NCI-H2029 (cell line): ENCODE results near the gene FASN.
A peak's percentile ranks its signal among the peaks of the same experiment; 100 is the strongest.
"Not testable (repeated sequence)": the region's sequence is repeated elsewhere in the genome, so short reads cannot be mapped to it uniquely, and the experiment has no call there.

ENCODE experiments used
- DNase-seq: peaks from one replicate; lab custom pipeline; 2025; lab: John Stamatoyannopoulos, UW

Gene FASN

DNA sequence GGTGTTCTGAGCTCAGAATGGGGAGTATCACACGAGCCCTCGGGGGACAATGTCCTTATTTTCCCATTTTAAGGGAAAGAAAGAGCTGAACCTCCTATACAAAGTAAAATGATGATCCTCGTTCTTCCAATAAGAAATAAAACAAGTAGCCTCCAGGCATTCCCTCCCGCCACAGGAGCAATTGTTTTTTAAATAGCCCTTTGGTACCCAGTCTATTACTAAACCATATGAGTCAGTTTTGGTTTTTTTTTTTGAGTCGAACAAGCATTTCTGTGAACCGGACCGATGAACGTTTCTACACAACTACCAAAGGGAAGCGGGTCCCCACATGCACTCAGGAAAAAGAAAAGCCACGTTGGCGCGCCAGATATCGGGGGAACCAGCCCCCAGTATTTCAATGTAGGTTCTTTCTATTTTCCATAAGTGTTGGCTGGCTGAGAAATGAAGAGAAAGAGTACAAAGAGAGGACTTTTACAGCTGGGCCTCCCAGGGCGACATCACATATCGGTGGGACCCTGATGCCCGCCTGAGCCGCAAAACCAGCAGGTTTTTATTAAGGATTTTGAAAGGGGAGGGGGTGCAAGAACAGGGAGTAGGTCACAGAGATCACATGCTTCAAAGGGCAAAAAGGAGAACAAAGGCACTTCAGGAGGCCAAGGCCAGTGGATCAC is 56.8 kb downstream of the FASN start:
- DNase-seq: no peak

DNA sequence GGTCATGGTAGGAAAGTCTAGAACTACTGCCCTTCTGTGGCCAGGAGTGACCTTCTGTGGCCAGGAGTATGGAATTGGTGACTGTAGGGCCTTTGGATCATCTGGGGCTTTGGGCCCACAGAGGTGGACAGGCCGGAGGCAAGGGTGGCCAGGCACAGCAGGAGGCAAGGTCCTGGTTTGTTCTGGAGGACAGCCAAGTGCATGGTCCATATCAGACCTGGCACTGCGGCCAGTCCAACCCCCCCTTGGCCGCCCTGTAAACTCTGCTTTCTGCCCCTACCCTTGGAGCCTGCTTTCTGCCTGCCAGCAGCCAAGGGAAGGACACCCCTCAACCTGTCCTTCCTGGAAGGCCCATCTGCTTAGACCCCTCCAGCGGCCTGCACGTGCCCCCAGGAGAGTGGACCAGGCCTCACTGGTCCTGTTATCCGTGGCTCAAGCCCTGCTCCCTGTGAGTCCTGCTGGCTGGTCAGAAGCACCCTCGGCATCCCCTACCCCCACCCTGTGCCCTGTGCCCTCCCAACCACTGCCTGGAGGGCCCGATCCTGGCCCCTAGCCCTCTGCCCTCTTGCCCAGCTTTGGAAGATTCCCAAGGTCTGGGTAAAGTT is 58.2 kb downstream of the FASN start:
- DNase-seq: no peak

- not testable (repeated sequence) for DNase-seq
These were observed 59.1 kb downstream of the FASN start for GRCh38 chr17:82038796-82039409.

DNA sequence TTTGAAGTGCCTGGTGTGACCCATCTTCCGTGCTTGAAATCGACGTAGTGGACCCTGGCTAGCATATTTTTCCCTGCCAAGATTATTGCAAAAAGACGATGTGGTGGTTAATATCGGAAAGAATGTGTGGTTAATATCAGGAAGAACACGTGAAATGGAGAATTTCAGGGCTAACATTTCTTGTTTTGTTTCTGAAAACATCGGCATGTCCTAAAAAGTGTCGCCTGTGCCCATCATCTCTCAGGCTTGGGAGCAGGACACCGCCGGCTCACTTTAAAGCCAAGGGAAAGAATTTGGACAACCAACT is 60.2 kb downstream of the FASN start:
- no peak for DNase-seq

DNA sequence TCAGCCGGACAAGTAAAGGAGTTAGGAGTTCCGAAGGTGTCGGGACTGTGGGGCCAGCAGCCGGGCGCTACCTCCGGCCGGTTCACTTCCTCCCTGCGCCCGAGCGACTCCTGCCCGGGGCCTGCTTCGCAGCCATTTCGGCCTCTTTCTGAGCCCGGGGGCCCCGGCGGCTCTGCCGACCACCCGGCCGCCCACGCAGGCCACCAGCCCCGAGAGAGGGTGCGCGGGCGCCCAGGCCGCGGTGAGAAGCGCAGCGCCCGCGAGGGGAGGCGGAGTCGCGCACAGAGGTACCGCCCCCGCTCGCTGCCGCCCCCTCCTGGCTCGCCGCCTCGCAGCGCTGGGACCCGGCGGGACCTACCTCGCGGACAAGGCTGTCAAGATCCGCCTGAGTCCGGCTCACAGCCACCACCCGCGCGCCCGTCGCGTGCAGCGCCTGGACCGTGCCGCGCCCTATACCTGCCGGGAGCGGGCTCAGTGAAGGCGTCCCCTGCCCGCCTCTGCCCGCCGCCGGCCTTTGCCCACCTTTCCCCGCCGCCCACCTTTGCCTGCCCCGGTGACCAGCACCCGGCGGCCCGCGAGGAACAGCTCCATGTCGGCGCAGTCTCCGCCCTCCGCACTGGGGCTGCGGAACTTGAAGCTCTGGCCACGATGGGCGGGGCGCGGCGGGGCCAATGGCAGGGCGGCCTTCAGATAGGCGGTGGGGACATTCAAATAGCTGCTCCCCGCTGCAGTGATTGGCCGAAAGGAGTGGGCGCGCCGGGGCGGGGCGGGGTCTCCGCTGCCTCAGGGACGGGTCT is 60.7 kb downstream of the FASN start, which contains the start of gene DCXR:
Gene DCXR (minus strand): TSS at position 606 of the 797 bp plus-strand sequence. CDS start 15 bp downstream, at position 591.
- DNase-seq: peak; percentile 88

DNA sequence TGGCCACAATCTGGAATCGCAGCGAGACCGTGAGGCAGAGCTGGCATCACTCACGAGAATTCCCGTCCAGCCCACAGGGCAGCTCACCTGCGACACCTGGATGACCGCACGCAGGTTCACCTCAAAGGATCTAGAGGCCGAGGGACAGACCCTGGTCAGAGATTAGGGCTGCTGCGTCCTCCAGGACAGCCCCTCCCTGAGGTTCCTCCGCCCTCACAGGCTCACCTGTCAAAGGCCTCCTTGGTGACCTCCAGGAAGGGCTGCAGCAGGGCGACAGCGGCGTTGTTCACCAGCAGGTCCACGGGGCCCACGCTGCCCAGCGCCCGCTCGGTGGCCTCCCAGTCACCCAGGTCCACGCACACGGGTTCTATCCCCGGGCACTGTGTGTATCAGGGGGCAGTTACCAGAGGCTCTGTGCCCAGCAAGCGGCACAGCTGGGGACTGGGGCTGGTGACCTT is 61.4 kb downstream of the FASN start:
- DNase-seq: no peak

DNA sequence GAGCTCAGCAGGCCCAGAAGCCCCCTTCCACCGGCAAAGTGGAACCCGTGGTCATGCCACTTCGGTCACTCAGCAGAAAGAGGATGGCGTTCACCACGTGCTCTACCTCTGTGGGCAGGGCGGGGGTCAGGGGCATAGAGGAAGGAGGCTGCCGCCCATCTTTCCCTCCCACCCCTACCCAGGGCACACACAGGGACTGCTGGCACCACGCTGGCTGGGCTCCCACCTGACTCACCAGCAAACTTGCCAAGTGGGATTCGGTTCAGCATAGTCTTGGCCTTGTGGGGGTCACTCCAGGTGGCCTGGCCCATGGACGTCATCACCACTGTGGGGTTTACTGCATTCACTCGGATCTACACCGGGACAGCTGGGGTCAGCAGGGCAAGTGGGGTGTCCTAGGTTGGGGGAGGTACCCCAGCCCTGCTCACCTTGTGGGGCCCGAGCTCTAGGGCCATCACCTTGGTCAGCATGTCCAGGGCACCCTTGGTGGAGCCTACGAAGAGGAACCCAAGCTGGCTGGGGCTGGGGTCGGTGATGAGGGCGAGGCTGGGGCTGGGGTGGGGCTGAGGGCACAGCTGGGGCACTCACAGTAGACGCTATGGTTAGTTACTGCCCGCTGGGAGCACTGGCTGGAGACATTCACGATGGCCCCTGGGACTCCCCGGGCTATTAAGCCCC is 61.9 kb downstream of the FASN start:
- no peak for DNase-seq

DNA sequence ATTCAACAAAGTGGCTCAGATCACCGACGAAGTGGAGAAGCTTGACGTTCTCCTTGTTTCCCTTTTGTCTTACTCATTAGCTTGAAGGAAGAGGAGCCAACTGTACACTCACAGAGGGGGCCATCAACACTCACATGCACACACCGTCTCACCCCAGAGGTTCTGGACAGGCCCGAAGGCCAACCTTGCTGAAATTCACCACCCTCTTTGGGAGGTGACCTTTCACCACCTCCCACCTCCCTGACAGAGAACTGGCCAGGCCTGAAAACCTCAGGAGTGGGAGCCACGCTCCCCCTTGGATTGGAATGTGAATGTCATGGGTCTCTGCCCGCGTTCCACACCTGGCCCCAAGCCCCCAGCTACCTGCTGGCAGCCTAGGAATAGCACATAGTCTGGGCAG is 62.5 kb downstream of the FASN start:
- DNase-seq: no peak

DNA sequence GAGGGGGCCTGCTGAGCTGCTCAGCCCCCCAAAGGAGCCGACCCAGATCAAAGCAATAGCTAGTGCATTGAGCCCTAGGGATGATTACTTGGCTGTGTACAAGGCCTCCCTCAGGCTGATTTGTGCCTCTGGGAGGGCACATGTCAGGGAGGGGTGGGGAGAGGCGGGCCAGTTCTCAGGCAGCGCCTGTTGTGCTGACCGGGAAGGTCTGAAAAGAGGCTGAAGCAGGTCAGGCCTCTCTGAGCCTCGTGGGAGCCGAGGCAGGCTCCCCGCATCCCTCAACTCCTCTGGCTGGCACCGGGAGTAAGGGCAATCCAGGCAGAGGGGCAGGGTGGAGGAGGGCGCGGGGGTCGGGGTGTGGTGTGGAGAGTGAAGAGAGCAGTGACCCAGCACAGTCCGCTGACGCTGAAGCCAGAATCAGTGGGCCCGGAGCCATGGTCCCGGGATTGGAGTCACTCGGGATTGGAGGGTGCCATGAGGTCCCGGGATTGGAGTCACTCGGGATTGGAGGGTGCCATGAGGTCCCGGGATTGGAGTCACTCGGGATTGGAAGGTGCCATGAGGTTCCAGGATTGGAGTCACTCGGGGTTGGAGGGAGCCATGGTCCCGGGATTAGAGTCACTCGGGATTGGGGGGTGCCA is 63.5 kb downstream of the FASN start:
- DNase-seq: no peak

GRCh38 chr17:82033359-82034085 is 64.5 kb downstream of the FASN start:
- DNase-seq: no peak

- peak; percentile 14 for DNase-seq
These were observed 66.0 kb downstream of the FASN start for GRCh38 chr17:82031885-82032627.

- no peak for DNase-seq
These were observed 66.6 kb downstream of the FASN start, which contains the start of gene RAC3 for GRCh38 chr17:82031303-82031884. Gene RAC3, plus strand, starts transcription at chr17:82031678. Its CDS starts 84 bp downstream, at chr17:82031762.

DNA sequence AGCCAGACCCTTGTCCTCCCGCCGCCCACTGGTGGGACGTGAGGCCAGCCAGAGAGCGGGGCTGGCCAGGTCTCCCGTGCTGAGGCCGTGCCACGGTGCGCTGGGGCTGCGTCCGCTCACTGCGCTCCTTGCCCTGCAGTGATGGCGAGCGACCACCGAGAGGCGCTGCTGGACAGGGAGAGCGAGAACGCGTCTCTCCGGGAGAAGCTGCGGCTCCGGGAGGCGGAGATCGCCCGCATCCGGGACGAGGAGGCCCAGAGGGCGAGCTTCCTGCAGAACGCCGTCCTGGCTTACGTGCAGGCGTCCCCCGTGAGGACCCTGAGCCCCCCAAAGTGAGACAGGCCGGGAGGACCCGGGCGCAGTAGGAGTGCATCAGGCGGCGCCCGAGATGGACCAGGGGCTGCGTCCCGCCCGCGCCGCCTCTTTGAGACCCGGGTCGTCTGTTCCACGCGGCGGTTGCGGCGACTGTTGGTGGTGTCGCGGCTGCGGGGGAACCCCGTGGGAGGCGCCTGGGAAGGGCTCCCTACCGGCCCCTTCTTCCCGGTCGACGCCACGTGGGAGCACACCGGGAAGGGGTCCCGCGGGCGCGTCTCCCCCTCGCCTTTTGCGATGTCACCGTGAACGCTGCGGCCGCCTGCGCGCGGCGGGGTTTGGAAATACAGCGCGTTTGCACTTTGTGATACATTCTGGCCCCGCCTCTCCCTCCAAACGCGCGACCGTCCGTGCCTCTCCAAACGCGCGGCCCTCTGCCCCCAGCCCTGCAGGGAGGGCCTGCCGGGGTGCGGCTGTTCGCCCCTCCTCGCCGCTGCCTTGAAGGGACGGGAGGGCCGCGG is 67.3 kb downstream of the FASN start:
- DNase-seq: peak; percentile 60

DNA sequence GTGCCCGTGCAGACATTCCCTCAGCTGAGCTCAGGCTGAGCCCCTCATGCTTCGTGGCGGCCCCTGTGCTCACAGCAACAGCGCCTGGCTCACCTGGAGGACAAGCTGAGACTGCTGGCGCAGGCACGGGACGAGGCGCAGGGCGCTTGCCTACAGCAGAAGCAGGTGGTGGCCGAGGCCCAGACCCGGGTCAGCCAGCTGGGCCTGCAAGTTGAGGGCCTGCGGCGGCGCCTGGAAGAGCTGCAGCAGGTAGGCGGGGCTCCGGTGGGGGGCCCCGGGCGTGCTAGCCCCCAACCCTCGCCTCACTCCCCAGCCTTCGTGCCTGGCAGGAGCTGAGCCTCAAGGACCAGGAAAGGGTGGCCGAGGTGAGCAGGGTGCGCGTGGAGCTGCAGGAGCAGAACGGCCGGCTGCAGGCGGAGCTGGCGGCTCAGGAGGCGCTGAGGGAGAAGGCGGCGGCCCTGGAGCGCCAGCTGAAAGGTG is 68.0 kb downstream of the FASN start:
- no peak for DNase-seq

DNA sequence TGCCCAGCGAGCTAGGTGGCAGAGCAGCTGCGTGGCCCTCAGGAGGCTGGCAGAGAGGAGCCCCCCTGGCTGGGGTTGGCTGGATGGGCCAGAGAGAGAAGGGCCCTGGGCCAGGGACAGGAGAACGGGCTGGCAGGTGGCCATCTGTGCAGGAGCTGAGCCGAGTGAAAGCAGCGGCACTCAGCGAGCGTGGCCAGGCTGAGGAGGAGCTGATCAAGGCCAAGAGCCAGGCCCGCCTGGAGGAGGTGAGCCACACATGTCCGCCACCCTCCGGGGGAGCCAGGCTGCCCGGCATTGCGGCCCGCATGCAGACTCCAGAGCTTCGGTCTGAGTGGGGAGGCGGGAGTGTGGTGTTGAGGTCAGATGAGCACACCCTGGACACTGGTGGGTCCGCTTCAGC is 68.6 kb downstream of the FASN start:
- no peak for DNase-seq

DNA sequence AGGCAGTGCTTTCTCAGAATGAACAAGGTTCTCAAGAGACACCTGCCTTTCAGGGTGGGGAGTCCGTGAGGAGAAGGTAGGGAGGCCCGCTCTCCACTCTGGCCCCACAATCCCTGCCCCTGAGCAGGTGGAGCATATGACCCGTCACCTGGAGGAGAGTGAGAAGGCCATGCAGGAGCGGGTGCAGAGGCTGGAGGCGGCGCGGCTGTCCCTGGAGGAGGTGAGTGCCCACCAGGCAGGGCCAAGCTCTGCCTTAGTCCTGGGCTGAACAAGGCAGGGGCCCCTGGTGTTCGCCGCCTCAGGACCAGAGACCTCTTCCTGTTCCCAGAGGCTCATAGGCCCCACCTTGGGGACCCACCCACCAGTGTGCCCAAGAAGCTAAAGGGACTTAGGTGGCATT is 69.1 kb downstream of the FASN start:
- DNase-seq: no peak
